SK-N-SH (cell line): ENCODE data around the gene SCO2. TPM values are rescaled to one million over a fixed set of nuclear protein-coding genes. Genes with fewer than 3 reads are reported as not detected.

Experiments
- CTCF ChIA-PET: fragments of 300-600, 350-600 bp; formaldehyde crosslinking; extraction: SDS; loops from one replicate; lab custom pipeline; 2021; lab: Yijun Ruan, JAX
- POLR2A ChIA-PET: fragments of 350-600 bp; sonication (Branson Sonifier 250); formaldehyde crosslinking; extraction: SDS; loops from one replicate; lab custom pipeline; 2020; ENCODE audit warnings: antibody characterized with exemption, inconsistent platforms; lab: Yijun Ruan, JAX
- DNase-seq: peaks from one replicate; pipeline ENCODE4 v3.0.0; 2012
- H2AFZ ChIP-seq: fragments of 200-600 bp; sonication (generic); 2 replicates; pipeline ENCODE4 v1.8.1; 2016; ENCODE audit warnings: antibody characterized with exemption, mild to moderate bottlenecking, low read depth
- H3F3A ChIP-seq: fragments of 200-600 bp; sonication (generic); replicated peaks from 2 replicates; pipeline ENCODE3; 2016; ENCODE audit warnings: antibody characterized with exemption, mild to moderate bottlenecking; ENCODE audit not compliant: insufficient read depth
- H3K27ac ChIP-seq, 2 experiments: fragments of 200-500 bp in 1 of 2; fragments of 200-600 bp in 1 of 2; sonication (Bioruptor generic) in 1 of 2; sonication (generic), shearing (Covaris generic) in 1 of 2; 2 replicates each; pipeline versions ENCODE4 v1.5.1 to v1.6.1; 2014 to 2016; ENCODE audit warnings: low read depth in 2 of 2, inconsistent platforms in 1 of 2, low read length in 1 of 2, mild to moderate bottlenecking in 1 of 2, mixed read lengths in 1 of 2
- H3K27me3 ChIP-seq: fragments of 200-600 bp; sonication (generic), shearing (Covaris generic); 2 replicates; pipeline ENCODE4 v1.6.1; 2016; ENCODE audit warnings: mixed run types; ENCODE audit not compliant: insufficient read depth
- H3K36me3 ChIP-seq, 2 experiments: fragments of 200-500 bp in 1 of 2; fragments of 200-600 bp in 1 of 2; sonication (Bioruptor generic) in 1 of 2; sonication (generic) in 1 of 2; replicated peaks in 1 of 2; 2 replicates each; pipeline versions ENCODE3 to v1.5.1; 2014 to 2016; ENCODE audit warnings: low read length in 1 of 2, mild to moderate bottlenecking in 1 of 2; ENCODE audit not compliant: insufficient read depth in 2 of 2, control insufficient read depth in 1 of 2
- H3K4me1 ChIP-seq, 2 experiments: fragments of 200-500 bp in 1 of 2; fragments of 200-600 bp in 1 of 2; sonication (Bioruptor generic) in 1 of 2; sonication (generic), shearing (Covaris generic) in 1 of 2; 2 replicates each; pipeline versions ENCODE4 v1.5.1 to v1.6.1; 2014 to 2016; ENCODE audit warnings: low read depth in 1 of 2, low read length in 1 of 2, mixed run types in 1 of 2; ENCODE audit not compliant: insufficient read depth in 2 of 2, control insufficient read depth in 1 of 2
- H3K4me2 ChIP-seq: fragments of 200-600 bp; sonication (generic), shearing (Covaris generic); 2 replicates; pipeline ENCODE4 v1.6.1; 2017; ENCODE audit warnings: mixed run types
- H3K4me3 ChIP-seq, 2 experiments: fragments of 200-500 bp in 1 of 2; fragments of 200-600 bp in 1 of 2; sonication (Bioruptor generic) in 1 of 2; sonication (generic), shearing (Covaris generic) in 1 of 2; 2 replicates each; pipeline versions ENCODE4 v1.5.1 to v1.8.1; 2014 to 2016; ENCODE audit warnings: low read depth in 2 of 2, inconsistent platforms in 1 of 2, low read length in 1 of 2, mild to moderate bottlenecking in 1 of 2, mixed read lengths in 1 of 2, moderate library complexity in 1 of 2
- H3K79me2 ChIP-seq: fragments of 200-600 bp; sonication (generic); 2 replicates; pipeline ENCODE4 v1.8.1; 2017; ENCODE audit warnings: mild to moderate bottlenecking; ENCODE audit not compliant: insufficient read depth
- H3K9ac ChIP-seq: fragments of 200-600 bp; sonication (generic); 2 replicates; pipeline ENCODE4 v1.6.1; 2017; ENCODE audit warnings: mixed run types
- H3K9me2 ChIP-seq: fragments of 200-600 bp; sonication (generic); 2 replicates; pipeline ENCODE4 v1.6.1; 2017; ENCODE audit warnings: mixed run types
- H3K9me3 ChIP-seq: fragments of 200-600 bp; sonication (generic); 2 replicates; pipeline ENCODE4 v1.6.1; 2017; ENCODE audit warnings: mixed run types, mild to moderate bottlenecking, moderate library complexity
- H4K20me1 ChIP-seq: fragments of 200-600 bp; sonication (generic); 2 replicates; pipeline ENCODE4 v1.6.1; 2017; ENCODE audit warnings: mild to moderate bottlenecking, mixed run types; ENCODE audit not compliant: insufficient read depth
- CHD2 ChIP-seq: fragments of 150-350 bp; IDR thresholded peaks from 2 replicates; pipeline ENCODE4 v1.6.1; 2018; ENCODE audit warnings: low read length; ENCODE audit not compliant: partially characterized antibody
- EZH2phosphoT487 ChIP-seq: fragments of 200-600 bp; sonication (generic); IDR thresholded peaks from 2 replicates; pipeline ENCODE4 v1.6.1; 2017; ENCODE audit warnings: low read depth, mixed run types, mild to moderate bottlenecking, antibody characterized with exemption, moderate library complexity, borderline replicate concordance
- FOSL2 ChIP-seq: IDR thresholded peaks from 2 replicates; pipeline ENCODE4 v1.4.0; 2012; ENCODE audit warnings: low read depth, mild to moderate bottlenecking, moderate library complexity, borderline replicate concordance
- FOXJ3 ChIP-seq: sonication (generic); formaldehyde crosslinking; IDR thresholded peaks from 2 replicates; pipeline ENCODE4 v1.5.1; 2020; ENCODE audit warnings: mild to moderate bottlenecking, missing genetic modification reagents
- FOXM1 ChIP-seq: IDR thresholded peaks from 2 replicates; pipeline ENCODE4 v1.4.0; 2012; ENCODE audit warnings: low read depth, mild to moderate bottlenecking
- GATA2 ChIP-seq: sonication (generic); formaldehyde crosslinking; IDR thresholded peaks from 2 replicates; pipeline ENCODE4 v1.5.0; 2020; ENCODE audit warnings: mild to moderate bottlenecking, missing genetic modification reagents
- JUND ChIP-seq: IDR thresholded peaks from 2 replicates; pipeline ENCODE4 v1.4.0; 2012
- NFIC ChIP-seq: IDR thresholded peaks from 2 replicates; pipeline ENCODE4 v1.4.0; 2012; ENCODE audit warnings: borderline replicate concordance
- NRF1 ChIP-seq: IDR thresholded peaks from 2 replicates; pipeline ENCODE4 v1.6.1; 2012; ENCODE audit warnings: low read depth, mild to moderate bottlenecking, low read length
- PBX3 ChIP-seq: IDR thresholded peaks from 2 replicates; pipeline ENCODE4; 2012
- POLR2AphosphoS5 ChIP-seq: IDR thresholded peaks from 2 replicates; pipeline ENCODE4 v1.6.1; 2012; ENCODE audit warnings: low read depth, low read length
- RCOR1 ChIP-seq: fragments of 150-350 bp; IDR thresholded peaks from 2 replicates; pipeline ENCODE4 v1.6.1; 2017; ENCODE audit warnings: antibody characterized with exemption, low read length
- RFX5 ChIP-seq: IDR thresholded peaks from 2 replicates; pipeline ENCODE4 v1.6.1; 2012; ENCODE audit warnings: mild to moderate bottlenecking, improper control_type of control experiment, low read length
- RXRA ChIP-seq: IDR thresholded peaks from 2 replicates; pipeline ENCODE4 v1.4.0; 2012; ENCODE audit warnings: low read depth, mild to moderate bottlenecking, borderline replicate concordance
- TAF1 ChIP-seq: IDR thresholded peaks from 2 replicates; pipeline ENCODE4 v1.6.1; 2012; ENCODE audit warnings: low read depth, mild to moderate bottlenecking, low read length, moderate library complexity, borderline replicate concordance
- TCF12 ChIP-seq: IDR thresholded peaks from 2 replicates; pipeline ENCODE4 v1.4.0; 2012
- TEAD4 ChIP-seq: IDR thresholded peaks from 2 replicates; pipeline ENCODE4 v1.4.0; 2012; ENCODE audit warnings: mild to moderate bottlenecking, borderline replicate concordance; ENCODE audit not compliant: insufficient read depth
- ZBTB33 ChIP-seq: IDR thresholded peaks from 2 replicates; pipeline ENCODE4 v1.4.0; 2012; ENCODE audit warnings: low read depth, borderline replicate concordance
- WGBS: methylation state at CpG from one replicate; pipeline ENCODE4 v1.1.6; 2017; ENCODE audit warnings: low lambda C conversion rate; 5-methylcytosine and 5-hydroxymethylcytosine counted together
- polyA plus RNA-seq, 3 experiments: library from polyadenylated mRNA; depleted of rRNA; stranded (reverse); fragments of >200 nt; gene quantifications; 2 replicates each; pipeline ENCODE4 v1.2.3, GENCODE V29; 2012
- TF ChIP-seq, protein P1 (sequence below): IDR thresholded peaks from 2 replicates; pipeline ENCODE4 v1.4.0; 2012; ENCODE audit warnings: low read depth
- TF ChIP-seq, protein P2 (sequence below): fragments of 150-350 bp; IDR thresholded peaks from 2 replicates; pipeline ENCODE4 v1.6.1; 2017; ENCODE audit warnings: antibody characterized with exemption, low read length, low read depth, borderline replicate concordance
- TF ChIP-seq, protein P3 (sequence below): fragments of 150-350 bp; IDR thresholded peaks from 2 replicates; pipeline ENCODE4 v1.6.1; 2016; ENCODE audit warnings: mild to moderate bottlenecking, low read depth, low read length

The SCO2 gene
- polyA plus RNA-seq, 1 of the 3 experiments (the other 2 are of a cell fraction), result 4.0 TPM

DNA sequence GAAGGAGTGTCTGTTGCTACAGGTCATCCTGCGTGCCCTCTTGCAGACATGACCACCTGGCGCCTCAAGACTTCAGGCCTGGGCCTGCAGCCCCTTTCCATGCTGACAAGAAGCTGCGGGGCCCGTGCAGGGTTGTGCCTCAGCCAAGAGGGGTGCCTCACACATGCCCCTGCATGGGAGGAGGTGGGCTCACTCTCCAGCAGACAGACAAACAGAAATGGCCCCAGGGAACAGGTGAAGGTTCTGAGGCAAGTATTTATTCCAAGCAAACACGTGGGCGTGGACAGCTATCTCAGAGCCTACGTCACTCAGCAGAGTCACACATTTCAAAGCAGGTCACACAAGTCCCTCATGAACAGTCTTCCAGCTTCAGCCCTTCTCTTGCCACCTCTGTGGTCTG is 43.2 kb upstream of the SCO2 start:
- Histone ChIP-seq H3K4me2 (no peak overlapping the region), H3K9me2 (no peaks in the 10 kb centered on the region), H3K4me3 (no peak overlapping the region), H3K36me3 (peaks cover 0 to 49% of the 10 kb centered on the region in 2 experiments), H3K9ac (no peak overlapping the region), H3K4me1 (peaks cover 0 to under 1% of the 10 kb centered on the region in 2 experiments; a peak in 1 of 4 replicates), H4K20me1 (no peaks in the 10 kb centered on the region), H3K27me3 (no peaks in the 10 kb centered on the region), H2AFZ (no peak overlapping the region), H3F3A (no peaks in the 10 kb centered on the region)
- DNase-seq, result no peak
- 85% methylated on average over 7 of the region's 7 CpGs for WGBS
- CTCF ChIA-PET, result interaction anchor here (0.9 to 1.3 kb wide), 2 partner anchors 43 to 52 kb away, joined by 3 read pairs; partner anchors contain the start of gene SCO2
- TF ChIP-seq TAF1, result no peak
- TF ChIP-seq, protein P1, sequence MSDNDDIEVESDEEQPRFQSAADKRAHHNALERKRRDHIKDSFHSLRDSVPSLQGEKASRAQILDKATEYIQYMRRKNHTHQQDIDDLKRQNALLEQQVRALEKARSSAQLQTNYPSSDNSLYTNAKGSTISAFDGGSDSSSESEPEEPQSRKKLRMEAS, result no peak
- TF ChIP-seq RCOR1, result no peak
- TF ChIP-seq NFIC, result no peak
- TF ChIP-seq FOXM1, result no peak
- TF ChIP-seq PBX3, result no peak
- TF ChIP-seq POLR2AphosphoS5, result no peak
- TF ChIP-seq RXRA, result no peak
- no peak for TF ChIP-seq CHD2
- TF ChIP-seq, all 33 proteins: peak for 0
- no peak overlapping the region for H3K27ac ChIP-seq
- H3K79me2 ChIP-seq, result no peaks in the 10 kb centered on the region
- H3K9me3 ChIP-seq, result no peaks in the 10 kb centered on the region
- POLR2A ChIA-PET, result no interaction called here

GRCh38 chr22:50567721-50568252 is 42.4 kb upstream of the SCO2 start:
- DNase-seq, result no peak
- Histone ChIP-seq H4K20me1 (no peaks in the 10 kb centered on the region), H3K4me2 (no peak overlapping the region), H3K9me3 (no peaks in the 10 kb centered on the region), H3F3A (no peaks in the 10 kb centered on the region), H3K4me3 (no peak overlapping the region), H2AFZ (no peak overlapping the region), H3K27me3 (no peaks in the 10 kb centered on the region), H3K9ac (no peak overlapping the region), H3K4me1 (peaks cover 0 to 4% of the 10 kb centered on the region in 2 experiments; a peak in 1 of 4 replicates), H3K36me3 (peaks cover 0 to 41% of the 10 kb centered on the region in 2 experiments), H3K27ac (no peak overlapping the region), H3K79me2 (no peaks in the 10 kb centered on the region), H3K9me2 (no peaks in the 10 kb centered on the region)
- POLR2A ChIA-PET, result no interaction called here
- CTCF ChIA-PET, result interaction anchor here (0.9 kb wide), 1 partner anchor 53 kb away, joined by 3 read pairs; no protein-coding TSS in a partner anchor
- 77% methylated on average over 7 of the region's 7 CpGs for WGBS
- TF ChIP-seq TCF12 (no peak), RFX5 (no peak), EZH2phosphoT487 (no peak), FOXJ3 (CRISPR knock-in tag) (no peak), PBX3 (no peak), FOSL2 (no peak), ZBTB33 (no peak), JUND (no peak), RCOR1 (no peak), POLR2AphosphoS5 (no peak), GATA2 (no peak), FOXM1 (no peak), NRF1 (no peak), TEAD4 (no peak), NFIC (no peak), TAF1 (no peak)
- TF ChIP-seq, protein P2, sequence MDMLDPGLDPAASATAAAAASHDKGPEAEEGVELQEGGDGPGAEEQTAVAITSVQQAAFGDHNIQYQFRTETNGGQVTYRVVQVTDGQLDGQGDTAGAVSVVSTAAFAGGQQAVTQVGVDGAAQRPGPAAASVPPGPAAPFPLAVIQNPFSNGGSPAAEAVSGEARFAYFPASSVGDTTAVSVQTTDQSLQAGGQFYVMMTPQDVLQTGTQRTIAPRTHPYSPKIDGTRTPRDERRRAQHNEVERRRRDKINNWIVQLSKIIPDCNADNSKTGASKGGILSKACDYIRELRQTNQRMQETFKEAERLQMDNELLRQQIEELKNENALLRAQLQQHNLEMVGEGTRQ, result no peak
- TF ChIP-seq, protein P3, sequence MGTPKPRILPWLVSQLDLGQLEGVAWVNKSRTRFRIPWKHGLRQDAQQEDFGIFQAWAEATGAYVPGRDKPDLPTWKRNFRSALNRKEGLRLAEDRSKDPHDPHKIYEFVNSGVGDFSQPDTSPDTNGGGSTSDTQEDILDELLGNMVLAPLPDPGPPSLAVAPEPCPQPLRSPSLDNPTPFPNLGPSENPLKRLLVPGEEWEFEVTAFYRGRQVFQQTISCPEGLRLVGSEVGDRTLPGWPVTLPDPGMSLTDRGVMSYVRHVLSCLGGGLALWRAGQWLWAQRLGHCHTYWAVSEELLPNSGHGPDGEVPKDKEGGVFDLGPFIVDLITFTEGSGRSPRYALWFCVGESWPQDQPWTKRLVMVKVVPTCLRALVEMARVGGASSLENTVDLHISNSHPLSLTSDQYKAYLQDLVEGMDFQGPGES, result no peak
